ENCODE data around the gene PSMD6.

GRCh38 chr3:64010199-64010598 is 13.1 kb downstream of the PSMD6 start:
- TF ChIP-seq EZH2 (IDR thresholded peaks at IDR 0.05; ENCODE audit: low read length, missing control alignments) (no peak), CTCF (conservative IDR thresholded peaks at IDR 0.05 in 1 of 2, IDR thresholded peaks at IDR 0.05 in 1 of 2; ENCODE audit: low read depth in 1 of 2, low read length in 2 of 2) (no peak)
